ENCODE results near the gene CNTN4.

Gene CNTN4

DNA sequence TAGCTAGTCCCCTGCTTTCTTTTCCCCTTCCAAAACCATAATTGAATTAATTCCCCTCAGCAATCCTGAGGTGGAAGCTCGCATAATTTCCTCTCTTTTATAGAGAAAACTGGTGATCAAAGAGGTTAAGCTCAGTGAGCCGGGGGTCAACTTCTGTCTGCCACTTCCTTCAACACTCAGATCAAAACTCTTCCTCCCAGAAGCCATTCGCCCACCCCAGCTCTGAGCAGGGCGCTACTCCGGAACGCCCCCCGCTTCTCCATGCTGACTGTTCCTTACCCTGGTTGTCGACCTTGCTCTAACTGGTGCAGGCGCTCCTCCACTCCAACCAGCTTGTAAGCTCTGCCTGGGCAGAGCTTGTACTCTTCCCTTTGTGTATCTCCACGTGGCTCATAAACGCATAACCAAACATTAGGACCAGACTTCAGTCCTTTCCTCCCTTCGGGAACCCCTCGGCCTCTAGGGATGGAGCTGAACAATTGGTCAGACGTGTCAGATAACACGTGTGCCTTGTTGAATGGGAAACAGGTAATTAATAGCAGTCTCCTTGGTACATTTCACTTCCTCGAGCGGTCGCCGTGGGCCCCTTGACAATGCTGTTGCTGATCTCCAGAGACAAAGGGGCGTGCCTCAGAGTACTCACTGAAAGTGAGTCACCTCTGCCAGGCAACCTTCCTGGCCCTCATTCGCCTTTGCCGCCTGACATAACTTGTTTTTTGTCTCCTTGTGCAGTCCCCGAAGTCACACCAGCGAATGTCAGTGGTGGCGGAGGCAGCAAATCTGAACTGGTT is 939.7 kb downstream of the CNTN4 start:
- WGBS, 2 experiments (ENCODE audit: insufficient coverage in 2 of 2) = 82 to 84% methylated on average over 17 to 25 of the region's 25 CpGs
- H3K27ac ChIP-seq (ENCODE audit: low read depth, low read length, severe bottlenecking) = peak overlapping the region; percentile 73

GRCh38 chr3:3053974-3054373 is 955.3 kb downstream of the CNTN4 start:
- 24 to 51% methylated on average over 4 of the region's 4 CpGs for WGBS, 2 experiments (ENCODE audit: insufficient coverage in 2 of 2)

More for the DNA sequence above, 939.7 kb downstream of the CNTN4 start:
- peaks cover 9% of the 10 kb centered on the region for H3K4me1 ChIP-seq (ENCODE audit: control insufficient read depth, insufficient read depth, low read length, poor library complexity, severe bottlenecking)
- no peak overlapping the region for H3K4me3 ChIP-seq (ENCODE audit: extremely low read depth, insufficient read depth, low read length, poor library complexity, severe bottlenecking)
- H3K9me3 ChIP-seq (ENCODE audit: control insufficient read depth, low read length) = peaks cover 6% of the 10 kb centered on the region
- H3K36me3 ChIP-seq (ENCODE audit: control insufficient read depth, insufficient read depth, low read length) = no peaks in the 10 kb centered on the region

DNA sequence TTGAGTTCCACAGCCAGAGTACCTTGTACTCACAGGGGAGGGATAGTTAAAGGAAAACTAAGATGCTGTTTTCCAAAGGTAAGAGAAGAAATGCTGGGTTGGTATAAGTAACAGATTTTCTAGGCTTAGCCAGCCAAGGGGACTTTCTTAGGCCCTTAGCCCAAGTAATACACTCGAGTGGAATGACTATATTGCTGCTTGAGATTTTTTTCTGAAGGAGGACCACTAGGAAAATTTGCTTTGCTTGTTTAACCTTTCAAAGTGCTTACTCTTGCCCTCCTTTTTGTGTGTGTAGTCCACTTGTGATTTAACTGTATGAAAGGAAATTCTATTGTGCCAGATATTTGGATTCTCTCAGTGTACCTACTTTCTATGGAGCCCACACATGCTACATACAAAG is 961.0 kb downstream of the CNTN4 start:
- Histone ChIP-seq H3K4me3 (ENCODE audit: extremely low read depth, insufficient read depth, low read length, poor library complexity, severe bottlenecking) (no peak overlapping the region), H3K27ac (ENCODE audit: low read depth, low read length, severe bottlenecking) (no peak overlapping the region), H3K4me1 (ENCODE audit: control insufficient read depth, insufficient read depth, low read length, poor library complexity, severe bottlenecking) (peaks cover 12% of the 10 kb centered on the region), H3K9me3 (ENCODE audit: control insufficient read depth, low read length) (no peaks in the 10 kb centered on the region), H3K36me3 (ENCODE audit: control insufficient read depth, insufficient read depth, low read length) (no peaks in the 10 kb centered on the region)
- WGBS, 2 experiments (ENCODE audit: insufficient coverage in 2 of 2) = 60 to 100% methylated on average over 1 of the region's 1 CpG

More at GRCh38 chr3:3053974-3054373, 955.3 kb downstream of the CNTN4 start:
- Histone ChIP-seq H3K36me3 (ENCODE audit: control insufficient read depth, insufficient read depth, low read length) (no peaks in the 10 kb centered on the region), H3K9me3 (ENCODE audit: control insufficient read depth, low read length) (no peaks in the 10 kb centered on the region), H3K27ac (ENCODE audit: low read depth, low read length, severe bottlenecking) (peak overlapping the region; percentile 91), H3K4me3 (ENCODE audit: extremely low read depth, insufficient read depth, low read length, poor library complexity, severe bottlenecking) (no peak overlapping the region), H3K4me1 (ENCODE audit: control insufficient read depth, insufficient read depth, low read length, poor library complexity, severe bottlenecking) (peaks cover 43% of the 10 kb centered on the region)

GRCh38 chr3:3064297-3064696 is 965.6 kb downstream of the CNTN4 start:
- no peaks in the 10 kb centered on the region for H3K9me3 ChIP-seq (ENCODE audit: control insufficient read depth, low read length)
- no peak overlapping the region for H3K27ac ChIP-seq (ENCODE audit: low read depth, low read length, severe bottlenecking)
- H3K4me1 ChIP-seq (ENCODE audit: control insufficient read depth, insufficient read depth, low read length, poor library complexity, severe bottlenecking) = no peaks in the 10 kb centered on the region
- no peak overlapping the region for H3K4me3 ChIP-seq (ENCODE audit: extremely low read depth, insufficient read depth, low read length, poor library complexity, severe bottlenecking)
- 97 to 98% methylated on average over 4 of the region's 4 CpGs for WGBS, 2 experiments (ENCODE audit: insufficient coverage in 2 of 2)
- H3K36me3 ChIP-seq (ENCODE audit: control insufficient read depth, insufficient read depth, low read length) = no peaks in the 10 kb centered on the region

DNA sequence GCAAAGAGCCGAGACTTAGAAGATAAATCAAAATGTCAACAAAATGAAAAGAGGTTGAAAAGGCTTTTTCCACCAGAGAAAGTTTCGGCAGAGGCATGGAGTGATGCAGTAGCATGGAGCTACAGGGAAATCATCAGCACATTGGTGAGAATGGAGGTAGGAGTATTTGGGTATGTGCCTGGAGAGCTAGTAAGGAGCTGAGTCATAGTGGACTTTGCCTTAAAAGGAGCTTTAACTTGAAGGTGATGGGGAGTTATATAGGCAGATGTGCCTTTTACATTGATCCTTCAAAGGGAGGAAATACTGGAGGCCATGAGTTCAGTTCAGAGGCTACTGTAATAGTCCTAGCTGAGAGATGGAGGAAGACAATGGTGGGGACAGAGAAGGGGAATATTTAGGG is 967.2 kb downstream of the CNTN4 start:
- no peaks in the 10 kb centered on the region for H3K9me3 ChIP-seq (ENCODE audit: control insufficient read depth, low read length)
- H3K4me3 ChIP-seq (ENCODE audit: extremely low read depth, insufficient read depth, low read length, poor library complexity, severe bottlenecking) = no peak overlapping the region
- 94 to 96% methylated on average over 2 of the region's 2 CpGs for WGBS, 2 experiments (ENCODE audit: insufficient coverage in 2 of 2)
- no peaks in the 10 kb centered on the region for H3K4me1 ChIP-seq (ENCODE audit: control insufficient read depth, insufficient read depth, low read length, poor library complexity, severe bottlenecking)
- H3K36me3 ChIP-seq (ENCODE audit: control insufficient read depth, insufficient read depth, low read length) = no peaks in the 10 kb centered on the region
- H3K27ac ChIP-seq (ENCODE audit: low read depth, low read length, severe bottlenecking) = no peak overlapping the region

GRCh38 chr3:3066378-3066777 is 967.7 kb downstream of the CNTN4 start:
- no peak overlapping the region for H3K4me3 ChIP-seq (ENCODE audit: extremely low read depth, insufficient read depth, low read length, poor library complexity, severe bottlenecking)
- WGBS, 2 experiments (ENCODE audit: insufficient coverage in 2 of 2) = 65 to 69% methylated on average over 2 of the region's 2 CpGs

GRCh38 chr3:3066910-3067309 is 968.2 kb downstream of the CNTN4 start:
- 75 to 100% methylated on average over 4 of the region's 4 CpGs for WGBS, 2 experiments (ENCODE audit: insufficient coverage in 2 of 2)
- H3K27ac ChIP-seq (ENCODE audit: low read depth, low read length, severe bottlenecking) = no peak overlapping the region

More at GRCh38 chr3:3066378-3066777, 967.7 kb downstream of the CNTN4 start:
- Histone ChIP-seq H3K4me1 (ENCODE audit: control insufficient read depth, insufficient read depth, low read length, poor library complexity, severe bottlenecking) (no peaks in the 10 kb centered on the region), H3K36me3 (ENCODE audit: control insufficient read depth, insufficient read depth, low read length) (no peaks in the 10 kb centered on the region), H3K9me3 (ENCODE audit: control insufficient read depth, low read length) (no peaks in the 10 kb centered on the region), H3K27ac (ENCODE audit: low read depth, low read length, severe bottlenecking) (no peak overlapping the region)

GRCh38 chr3:3068358-3068881 is 969.8 kb downstream of the CNTN4 start:
- Histone ChIP-seq H3K36me3 (ENCODE audit: control insufficient read depth, insufficient read depth, low read length) (no peaks in the 10 kb centered on the region), H3K4me3 (ENCODE audit: extremely low read depth, insufficient read depth, low read length, poor library complexity, severe bottlenecking) (no peak overlapping the region), H3K9me3 (ENCODE audit: control insufficient read depth, low read length) (no peaks in the 10 kb centered on the region), H3K27ac (ENCODE audit: low read depth, low read length, severe bottlenecking) (no peak overlapping the region), H3K4me1 (ENCODE audit: control insufficient read depth, insufficient read depth, low read length, poor library complexity, severe bottlenecking) (no peaks in the 10 kb centered on the region)
- WGBS, 2 experiments (ENCODE audit: insufficient coverage in 2 of 2) = 100% methylated on average over 1 of the region's 1 CpG; no CpG with 5 or more reads in 1 of the 2 experiments

More at GRCh38 chr3:3066910-3067309, 968.2 kb downstream of the CNTN4 start:
- H3K36me3 ChIP-seq (ENCODE audit: control insufficient read depth, insufficient read depth, low read length) = no peaks in the 10 kb centered on the region
- no peaks in the 10 kb centered on the region for H3K9me3 ChIP-seq (ENCODE audit: control insufficient read depth, low read length)
- no peaks in the 10 kb centered on the region for H3K4me1 ChIP-seq (ENCODE audit: control insufficient read depth, insufficient read depth, low read length, poor library complexity, severe bottlenecking)
- H3K4me3 ChIP-seq (ENCODE audit: extremely low read depth, insufficient read depth, low read length, poor library complexity, severe bottlenecking) = no peak overlapping the region

DNA sequence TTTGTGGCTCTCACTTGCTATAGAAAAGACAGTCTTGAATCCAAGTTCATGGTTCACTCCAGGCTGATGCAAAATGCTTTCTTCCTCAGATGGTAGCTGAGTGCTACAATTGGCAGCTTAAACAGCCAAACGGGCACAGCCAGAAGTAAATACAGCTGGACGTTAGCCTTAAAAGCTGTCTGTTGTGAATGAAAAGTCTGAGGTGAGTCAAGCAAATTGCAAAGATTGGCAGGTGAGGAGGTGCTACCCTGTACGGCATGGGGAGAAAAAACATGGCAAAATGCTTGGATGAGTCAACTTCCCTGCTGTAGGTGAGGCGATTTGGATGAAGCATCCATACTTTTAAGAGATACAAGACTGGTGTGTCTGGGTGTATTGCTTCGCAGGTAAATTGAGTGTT is 971.1 kb downstream of the CNTN4 start:
- 93 to 100% methylated on average over 3 to 5 of the region's 5 CpGs for WGBS, 2 experiments (ENCODE audit: insufficient coverage in 2 of 2)
- H3K4me1 ChIP-seq (ENCODE audit: control insufficient read depth, insufficient read depth, low read length, poor library complexity, severe bottlenecking) = no peaks in the 10 kb centered on the region
- no peak overlapping the region for H3K4me3 ChIP-seq (ENCODE audit: extremely low read depth, insufficient read depth, low read length, poor library complexity, severe bottlenecking)
- no peaks in the 10 kb centered on the region for H3K36me3 ChIP-seq (ENCODE audit: control insufficient read depth, insufficient read depth, low read length)
- no peak overlapping the region for H3K27ac ChIP-seq (ENCODE audit: low read depth, low read length, severe bottlenecking)
- no peaks in the 10 kb centered on the region for H3K9me3 ChIP-seq (ENCODE audit: control insufficient read depth, low read length)

GRCh38 chr3:3071136-3071535 is 972.5 kb downstream of the CNTN4 start:
- Histone ChIP-seq H3K4me1 (ENCODE audit: control insufficient read depth, insufficient read depth, low read length, poor library complexity, severe bottlenecking) (no peaks in the 10 kb centered on the region), H3K36me3 (ENCODE audit: control insufficient read depth, insufficient read depth, low read length) (no peaks in the 10 kb centered on the region), H3K4me3 (ENCODE audit: extremely low read depth, insufficient read depth, low read length, poor library complexity, severe bottlenecking) (no peak overlapping the region), H3K27ac (ENCODE audit: low read depth, low read length, severe bottlenecking) (no peak overlapping the region), H3K9me3 (ENCODE audit: control insufficient read depth, low read length) (no peaks in the 10 kb centered on the region)
- WGBS, 2 experiments (ENCODE audit: insufficient coverage in 2 of 2) = 88 to 93% methylated on average over 4 to 5 of the region's 5 CpGs
